Activated T-helper 1 cell treated with anti-CD3 and anti-CD28 coated beads, Interleukin-12 subunit alpha, Interleukin-12 subunit beta, Interleukin-2, Interleukin-4 antibody, amounts not matched to agents 30 ng/mL and 10 ng/mL and 1 ng/mL, durations not matched to agents 14 hours and 24 hours and 36 hours (primary cell): ENCODE results near the gene PTPN11. TPM values are rescaled to one million over a fixed set of nuclear protein-coding genes. Genes with fewer than 3 reads are reported as not detected.
A peak's percentile ranks its signal among the peaks of the same experiment; 100 is the strongest.

Experiments
- DNase-seq: peaks from one replicate; pipeline ENCODE4 v3.0.0; 2021; ENCODE audit warnings: low spot score
- H3K27ac Mint-ChIP-seq: one replicate; pipeline ENCODE4 v1.8.0; 2021; ENCODE audit warnings: mild to moderate bottlenecking, mixed read lengths
- H3K27me3 Mint-ChIP-seq: one replicate; pipeline ENCODE4 v1.8.0; 2022; ENCODE audit warnings: mild to moderate bottlenecking, moderate library complexity, mixed read lengths; ENCODE audit not compliant: insufficient read depth
- H3K36me3 Mint-ChIP-seq: one replicate; pipeline ENCODE4 v1.8.0; 2021; ENCODE audit warnings: low read depth, mixed read lengths
- H3K4me1 Mint-ChIP-seq: one replicate; pipeline ENCODE4 v1.8.0; 2021; ENCODE audit warnings: low read depth, mixed read lengths
- H3K4me3 Mint-ChIP-seq: one replicate; pipeline ENCODE4 v1.8.0; 2021; ENCODE audit warnings: mild to moderate bottlenecking, moderate library complexity, mixed read lengths
- H3K9me3 Mint-ChIP-seq: one replicate; pipeline ENCODE4 v1.8.0; 2021; ENCODE audit warnings: mixed read lengths
- intact Hi-C: fragments of 100-400 bp; cut with micrococcal nuclease; formaldehyde crosslinking; loops from one replicate; pipeline ENCODE4 v1.15.1; 2024
- total RNA-seq: library from RNA; stranded (reverse); gene quantifications from 2 replicates; pipeline ENCODE4 v1.2.3, GENCODE V29; 2022

Gene PTPN11
- total RNA-seq, 1 donor from 2014 or later: 163 TPM

DNA sequence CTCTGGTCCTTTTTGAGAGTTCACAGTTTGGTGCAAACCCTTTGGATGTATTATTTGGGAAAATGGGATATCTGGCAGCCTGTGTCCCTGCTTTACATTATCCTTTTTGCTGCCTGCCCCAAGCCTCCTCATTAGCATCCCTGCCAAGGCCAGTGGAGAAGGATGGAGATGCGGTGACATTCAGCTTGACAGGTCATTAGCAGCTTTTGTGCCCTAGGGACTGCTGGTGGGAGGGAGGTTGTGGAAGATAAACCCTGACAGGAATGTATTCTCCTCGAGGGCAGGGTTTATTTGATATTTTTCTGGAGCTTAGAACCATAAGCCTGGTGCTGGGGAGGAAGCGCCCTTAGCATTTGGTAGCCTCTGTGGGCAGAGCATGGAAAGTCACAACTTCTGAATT is 49.3 kb downstream of the PTPN11 start:
- Mint-ChIP-seq H3K36me3 (peaks cover 21% of the 10 kb centered on the region), H3K4me3 (no peak overlapping the region), H3K9me3 (no peaks in the 10 kb centered on the region), H3K27me3 (no peaks in the 10 kb centered on the region), H3K4me1 (peaks cover 9% of the 10 kb centered on the region), H3K27ac (peak overlapping the region; percentile 12)
- intact Hi-C loops: no loop called here
- no peak for DNase-seq

DNA sequence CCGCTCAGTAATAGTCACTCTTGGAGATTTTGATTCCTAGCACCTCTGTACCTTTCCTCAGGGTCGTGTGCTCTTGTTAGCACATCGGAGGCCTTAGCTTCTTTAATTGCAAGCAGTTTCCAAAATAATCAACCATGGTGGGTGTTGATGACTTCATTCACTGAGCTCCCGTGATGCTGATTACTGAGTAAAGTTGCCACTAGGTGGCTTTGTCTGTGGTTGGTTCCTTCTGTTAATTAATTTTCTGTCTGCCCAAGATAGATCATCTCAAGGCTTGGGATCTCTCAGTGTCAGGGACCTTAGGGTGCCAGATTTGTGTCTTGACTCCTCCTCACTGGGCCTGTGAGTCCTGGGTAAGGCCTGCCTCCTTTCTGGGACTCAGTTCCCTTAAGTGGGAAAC is 54.3 kb downstream of the PTPN11 start:
- Mint-ChIP-seq H3K4me3 (no peak overlapping the region), H3K9me3 (no peaks in the 10 kb centered on the region), H3K4me1 (no peaks in the 10 kb centered on the region), H3K27me3 (no peaks in the 10 kb centered on the region), H3K27ac (peak overlapping the region; percentile 44), H3K36me3 (peaks cover 40% of the 10 kb centered on the region)
- DNase-seq: no peak
- intact Hi-C loops: no loop called here

DNA sequence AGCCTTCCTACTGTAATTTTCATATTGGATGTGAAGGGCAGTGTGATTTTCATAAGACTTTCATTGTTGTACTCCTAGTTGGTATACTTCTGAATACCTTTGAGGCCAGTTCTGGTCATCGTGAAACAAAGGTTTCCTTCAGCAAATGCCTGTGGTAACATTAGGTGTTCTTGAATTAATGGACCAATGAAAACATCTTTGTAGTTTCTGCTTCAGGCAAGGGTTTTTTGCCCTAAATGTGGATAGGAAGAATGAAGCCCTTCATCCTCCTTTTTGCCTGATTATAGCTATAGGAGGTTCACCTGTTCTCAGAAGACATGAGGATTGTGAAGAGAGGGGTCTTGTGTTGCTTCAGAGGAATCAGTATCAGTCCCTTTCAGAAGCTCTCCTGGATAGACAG is 60.7 kb downstream of the PTPN11 start:
- Mint-ChIP-seq H3K36me3 (peaks cover 72% of the 10 kb centered on the region), H3K27me3 (no peaks in the 10 kb centered on the region), H3K4me3 (no peak overlapping the region), H3K9me3 (no peaks in the 10 kb centered on the region), H3K4me1 (peaks cover 9% of the 10 kb centered on the region), H3K27ac (no peak overlapping the region)
- no peak for DNase-seq
- intact Hi-C loops: no loop called here

DNA sequence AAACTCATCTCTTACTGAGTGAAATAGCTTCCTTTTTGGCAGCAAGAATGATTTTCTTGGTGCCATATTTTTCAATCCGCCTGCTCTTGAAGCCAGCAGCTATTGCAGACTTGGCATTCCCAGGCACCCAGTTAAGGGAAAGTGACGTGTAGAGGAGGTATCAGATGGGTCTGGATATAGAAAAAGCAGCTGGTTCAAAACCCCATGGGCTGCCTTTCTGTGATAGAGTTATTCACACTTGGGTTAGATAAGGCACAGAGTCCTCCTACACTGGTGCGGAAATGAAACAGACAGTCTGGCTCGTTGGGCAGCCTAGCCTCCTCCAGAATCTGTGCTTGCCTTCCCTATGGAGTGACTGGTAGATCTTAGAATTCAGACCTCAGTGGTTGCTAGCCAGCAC is 62.2 kb downstream of the PTPN11 start:
- no peak overlapping the region for H3K27ac Mint-ChIP-seq
- intact Hi-C loops: no loop called here
- H3K9me3 Mint-ChIP-seq: no peaks in the 10 kb centered on the region
- peaks cover 11% of the 10 kb centered on the region for H3K4me1 Mint-ChIP-seq
- H3K4me3 Mint-ChIP-seq: no peak overlapping the region
- no peak for DNase-seq
- no peaks in the 10 kb centered on the region for H3K27me3 Mint-ChIP-seq
- peaks cover 69% of the 10 kb centered on the region for H3K36me3 Mint-ChIP-seq

DNA sequence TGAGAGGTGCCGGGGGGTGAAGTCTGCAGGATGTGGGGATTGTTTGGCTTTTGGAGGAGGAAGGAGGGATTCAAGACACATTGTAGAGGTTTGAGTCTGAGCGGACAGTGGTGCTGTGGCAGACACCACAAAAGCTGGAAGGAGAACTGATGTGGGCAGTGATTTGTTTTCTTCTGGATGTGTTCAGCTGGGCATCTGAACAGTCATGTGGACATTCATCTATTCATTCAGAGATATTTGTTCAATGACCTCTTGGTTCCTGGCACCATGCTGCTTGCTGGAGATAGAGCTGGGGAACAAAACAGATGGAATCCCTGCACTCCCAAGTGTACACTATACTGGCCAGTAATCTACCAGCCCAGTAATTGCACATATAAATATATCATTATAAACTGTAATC is 64.0 kb downstream of the PTPN11 start:
- intact Hi-C loops: no loop called here
- H3K4me3 Mint-ChIP-seq: no peak overlapping the region
- no peak overlapping the region for H3K27ac Mint-ChIP-seq
- DNase-seq: no peak
- H3K4me1 Mint-ChIP-seq: peaks cover 11% of the 10 kb centered on the region
- H3K36me3 Mint-ChIP-seq: peaks cover 69% of the 10 kb centered on the region
- no peaks in the 10 kb centered on the region for H3K9me3 Mint-ChIP-seq
- no peaks in the 10 kb centered on the region for H3K27me3 Mint-ChIP-seq

DNA sequence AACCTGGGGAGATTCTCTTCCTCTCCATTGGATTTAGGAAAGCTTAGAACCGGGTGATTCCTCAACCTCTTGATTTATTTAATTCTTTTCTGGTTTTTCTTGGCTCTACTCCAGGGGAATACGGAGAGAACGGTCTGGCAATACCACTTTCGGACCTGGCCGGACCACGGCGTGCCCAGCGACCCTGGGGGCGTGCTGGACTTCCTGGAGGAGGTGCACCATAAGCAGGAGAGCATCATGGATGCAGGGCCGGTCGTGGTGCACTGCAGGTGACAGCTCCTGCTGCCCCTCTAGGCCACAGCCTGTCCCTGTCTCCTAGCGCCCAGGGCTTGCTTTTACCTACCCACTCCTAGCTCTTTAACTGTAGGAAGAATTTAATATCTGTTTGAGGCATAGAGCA is 67.6 kb downstream of the PTPN11 start:
- DNase-seq: no peak
- Mint-ChIP-seq H3K27ac (no peak overlapping the region), H3K27me3 (no peaks in the 10 kb centered on the region), H3K36me3 (peaks cover 64% of the 10 kb centered on the region), H3K4me3 (no peak overlapping the region), H3K9me3 (no peaks in the 10 kb centered on the region), H3K4me1 (peaks cover 6% of the 10 kb centered on the region)
- intact Hi-C loops: no loop called here

DNA sequence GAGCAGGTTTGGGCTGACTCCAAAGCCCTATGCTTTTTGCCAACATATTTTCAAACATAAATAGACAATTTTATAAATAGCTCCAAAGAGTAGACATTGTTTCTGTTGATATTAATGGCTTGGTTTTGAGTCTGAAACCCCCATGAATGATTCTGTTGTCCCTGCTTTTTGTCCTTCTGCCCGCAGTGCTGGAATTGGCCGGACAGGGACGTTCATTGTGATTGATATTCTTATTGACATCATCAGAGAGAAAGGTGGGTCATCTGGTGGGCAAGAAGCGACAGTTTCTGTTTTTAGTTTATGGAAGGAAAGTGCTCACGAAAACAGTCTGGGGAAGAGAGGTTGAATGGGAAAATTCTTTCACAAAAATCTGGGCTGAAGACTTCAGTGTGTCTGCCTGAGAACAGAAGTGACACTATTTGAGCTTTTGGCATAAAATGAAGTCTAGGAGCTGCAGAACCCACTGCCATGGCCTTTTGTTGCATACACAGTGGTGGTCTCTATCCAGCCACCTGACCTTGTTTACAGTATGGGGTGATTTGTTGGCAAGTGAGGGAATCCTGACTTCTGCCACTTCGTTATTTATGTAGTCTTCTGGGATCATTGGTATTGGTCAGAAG is 69.6 kb downstream of the PTPN11 start:
- Mint-ChIP-seq H3K36me3 (peaks cover 63% of the 10 kb centered on the region), H3K4me1 (peaks cover 6% of the 10 kb centered on the region), H3K4me3 (no peak overlapping the region), H3K27me3 (no peaks in the 10 kb centered on the region), H3K9me3 (no peaks in the 10 kb centered on the region), H3K27ac (no peak overlapping the region)
- DNase-seq: no peak
- intact Hi-C loops: no loop called here

DNA sequence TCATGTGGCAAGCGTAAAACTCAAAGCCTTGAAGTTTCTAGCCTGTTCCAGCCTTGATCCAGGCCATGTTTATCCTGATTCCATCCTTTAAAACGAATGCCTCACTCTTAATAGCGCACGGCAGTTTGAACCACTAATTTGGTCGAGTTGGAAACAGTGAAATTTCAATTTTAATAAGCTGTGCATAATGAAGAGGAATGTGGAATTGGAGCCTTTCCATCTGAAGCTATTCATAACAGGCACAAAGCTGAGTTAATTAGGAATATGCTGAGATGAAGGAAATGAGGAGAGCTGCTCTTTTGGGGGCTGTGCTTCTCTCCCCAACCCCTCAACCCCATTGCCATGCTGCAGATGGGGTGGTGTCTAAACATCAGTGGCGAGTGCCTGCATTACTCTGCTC is 70.7 kb downstream of the PTPN11 start:
- no peaks in the 10 kb centered on the region for H3K9me3 Mint-ChIP-seq
- no peak for DNase-seq
- peaks cover 1% of the 10 kb centered on the region for H3K4me1 Mint-ChIP-seq
- no peak overlapping the region for H3K4me3 Mint-ChIP-seq
- H3K27me3 Mint-ChIP-seq: no peaks in the 10 kb centered on the region
- intact Hi-C loops: no loop called here
- no peak overlapping the region for H3K27ac Mint-ChIP-seq
- H3K36me3 Mint-ChIP-seq: peaks cover 62% of the 10 kb centered on the region

DNA sequence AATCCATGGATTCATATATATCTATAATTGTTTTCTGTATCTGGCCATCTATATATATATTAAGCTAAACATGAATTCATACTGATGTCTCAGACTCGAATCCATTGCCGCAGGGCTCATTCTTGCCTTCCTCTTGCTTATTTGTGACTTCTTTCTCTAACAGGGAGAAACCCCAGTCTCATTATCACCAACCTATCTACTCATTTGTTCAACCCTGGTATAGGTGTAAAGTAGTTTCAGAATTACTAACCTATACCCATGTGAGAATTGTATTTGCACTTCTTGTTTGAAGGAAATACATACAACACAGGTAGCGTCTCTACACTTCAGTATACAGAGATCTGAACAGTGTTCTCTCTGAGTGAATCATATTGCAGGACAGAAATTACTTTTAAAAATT is 77.7 kb downstream of the PTPN11 start:
- Mint-ChIP-seq H3K27ac (peak overlapping the region; percentile 53), H3K4me3 (no peak overlapping the region), H3K36me3 (peaks cover 54% of the 10 kb centered on the region), H3K4me1 (peaks cover 18% of the 10 kb centered on the region), H3K9me3 (no peaks in the 10 kb centered on the region), H3K27me3 (no peaks in the 10 kb centered on the region)
- intact Hi-C loops: no loop called here
- no peak for DNase-seq

DNA sequence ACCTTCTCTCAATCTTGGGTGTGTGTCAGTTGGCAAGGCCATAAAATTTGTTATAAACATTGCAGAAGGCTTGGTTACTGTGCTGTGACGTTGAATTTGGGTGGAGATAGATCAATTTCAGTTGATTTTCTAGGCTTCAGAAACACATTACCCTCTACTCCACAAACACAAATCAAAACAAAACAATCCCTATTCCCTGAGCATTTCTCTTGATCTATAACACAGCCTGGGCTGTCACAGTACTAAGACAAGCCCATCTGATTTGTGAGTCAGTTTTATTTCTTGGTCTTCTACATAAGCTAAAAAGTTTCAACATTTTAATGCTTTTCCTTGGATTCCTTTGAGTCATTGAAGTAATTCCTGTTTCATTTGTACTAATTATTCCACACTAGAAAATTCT is 79.8 kb downstream of the PTPN11 start:
- DNase-seq: no peak
- Mint-ChIP-seq H3K27ac (peak overlapping the region; percentile 35), H3K9me3 (no peaks in the 10 kb centered on the region), H3K36me3 (peaks cover 52% of the 10 kb centered on the region), H3K27me3 (no peaks in the 10 kb centered on the region), H3K4me1 (peaks cover 18% of the 10 kb centered on the region), H3K4me3 (no peak overlapping the region)
- intact Hi-C loops: no loop called here

DNA sequence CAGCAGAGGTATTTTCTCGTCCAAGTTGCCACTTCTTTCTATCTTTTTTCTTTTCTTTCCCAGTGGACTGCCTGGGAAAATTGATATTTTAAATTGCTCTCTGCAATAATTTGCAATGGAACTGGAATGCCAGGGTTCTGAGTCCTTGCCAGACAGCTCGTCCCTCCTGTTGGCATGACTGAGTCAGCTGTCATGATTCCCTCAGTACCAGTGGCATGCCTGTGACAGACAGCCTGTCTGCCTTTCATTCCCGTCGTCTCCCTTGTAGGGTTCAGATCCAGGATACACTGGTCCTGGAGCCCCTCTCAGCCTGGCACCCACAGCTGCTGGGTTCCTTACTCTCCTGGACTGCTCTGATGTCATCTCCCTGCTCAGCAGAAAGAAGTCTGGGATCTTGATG is 84.8 kb downstream of the PTPN11 start:
- Mint-ChIP-seq H3K4me1 (no peaks in the 10 kb centered on the region), H3K9me3 (no peaks in the 10 kb centered on the region), H3K27ac (no peak overlapping the region), H3K27me3 (no peaks in the 10 kb centered on the region), H3K4me3 (no peak overlapping the region), H3K36me3 (peaks cover 53% of the 10 kb centered on the region)
- intact Hi-C loops: no loop called here
- no peak for DNase-seq

DNA sequence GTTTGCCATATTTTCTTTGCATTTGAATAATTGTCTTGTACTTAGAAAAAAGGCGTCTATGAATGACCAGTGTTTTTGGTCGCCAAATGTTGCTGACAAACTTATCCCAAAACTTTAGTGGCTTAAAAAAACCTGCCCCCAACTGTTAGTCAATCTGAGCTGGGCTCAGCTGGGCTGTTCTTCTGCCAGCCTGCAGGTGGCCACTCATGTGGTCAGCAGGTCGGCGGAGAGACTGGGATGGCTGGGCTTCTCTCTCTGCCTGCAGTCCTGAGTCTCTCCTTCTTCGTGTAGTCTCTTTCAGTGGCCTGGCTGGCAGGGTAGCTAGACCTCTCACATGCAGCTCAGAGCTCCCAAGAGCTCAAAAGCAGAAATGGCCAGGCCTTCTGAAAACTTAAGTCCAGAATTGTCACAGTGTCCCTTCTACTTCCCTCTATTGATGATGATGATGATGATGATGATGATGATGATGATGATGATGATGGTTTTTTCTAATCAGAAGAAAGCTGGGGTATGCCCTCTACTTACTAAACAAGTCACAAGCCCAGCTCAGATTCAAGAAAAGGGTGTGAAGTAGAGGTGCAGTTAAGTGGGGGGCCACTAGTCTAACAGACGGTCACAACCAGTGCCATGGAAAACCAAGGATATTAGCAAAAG is 87.9 kb downstream of the PTPN11 start:
- Mint-ChIP-seq H3K9me3 (no peaks in the 10 kb centered on the region), H3K27me3 (no peaks in the 10 kb centered on the region), H3K27ac (no peak overlapping the region), H3K4me1 (no peaks in the 10 kb centered on the region), H3K36me3 (peaks cover 51% of the 10 kb centered on the region), H3K4me3 (no peak overlapping the region)
- DNase-seq: no peak
- intact Hi-C loops: no loop called here

DNA sequence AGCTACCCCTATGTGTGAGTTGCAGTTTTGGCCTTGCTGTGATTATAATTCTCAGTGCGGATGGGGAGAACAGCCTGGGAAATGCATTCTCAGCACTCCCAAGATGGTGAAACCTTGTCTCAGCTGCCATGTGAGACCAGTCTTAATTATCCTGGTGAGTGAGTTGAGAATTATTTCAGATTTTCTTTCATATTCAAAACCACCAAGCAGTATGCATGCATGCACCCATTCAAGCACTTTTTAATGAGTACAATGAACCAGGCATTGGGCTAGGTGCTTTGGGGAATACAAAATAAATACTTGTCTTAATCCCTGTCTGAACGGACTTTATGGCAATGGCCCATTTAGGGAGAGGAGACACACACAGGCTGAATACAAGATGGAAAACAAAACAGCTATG is 94.7 kb downstream of the PTPN11 start:
- Mint-ChIP-seq H3K27ac (no peak overlapping the region), H3K4me3 (no peak overlapping the region), H3K27me3 (no peaks in the 10 kb centered on the region), H3K4me1 (no peaks in the 10 kb centered on the region), H3K36me3 (peaks cover 3% of the 10 kb centered on the region), H3K9me3 (no peaks in the 10 kb centered on the region)
- DNase-seq: no peak
- intact Hi-C loops: no loop called here

DNA sequence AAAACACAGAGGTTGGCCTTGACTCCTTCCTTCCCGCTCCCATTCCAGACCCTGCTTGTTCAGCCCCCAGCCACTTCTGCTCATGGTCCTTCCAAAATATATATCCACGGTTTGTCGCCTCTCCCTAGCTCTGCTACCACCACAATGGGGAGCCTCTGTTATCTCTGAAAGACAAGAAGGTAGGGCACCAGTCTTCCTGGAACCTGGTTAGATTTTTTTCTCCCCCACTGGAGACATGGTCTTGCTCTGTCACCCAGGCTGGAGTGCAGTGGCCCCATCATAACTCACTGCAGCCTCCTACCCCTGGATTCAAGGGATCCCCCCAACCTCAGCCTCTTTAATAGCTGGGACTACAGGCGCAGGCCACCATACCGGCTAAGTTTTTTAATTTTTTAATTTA is 95.7 kb downstream of the PTPN11 start:
- DNase-seq: no peak
- intact Hi-C loops: no loop called here
- Mint-ChIP-seq H3K27me3 (no peaks in the 10 kb centered on the region), H3K36me3 (peaks cover 3% of the 10 kb centered on the region), H3K4me1 (no peaks in the 10 kb centered on the region), H3K4me3 (no peak overlapping the region), H3K9me3 (no peaks in the 10 kb centered on the region), H3K27ac (no peak overlapping the region)
